ENCODE results near the gene PAK6. TPM values are rescaled to one million over a fixed set of nuclear protein-coding genes. Genes with fewer than 3 reads are reported as not detected.

The PAK6 gene
- total and polyA plus RNA-seq, 5 donors = 9.2 to 22.6 (median 16.5) TPM

DNA sequence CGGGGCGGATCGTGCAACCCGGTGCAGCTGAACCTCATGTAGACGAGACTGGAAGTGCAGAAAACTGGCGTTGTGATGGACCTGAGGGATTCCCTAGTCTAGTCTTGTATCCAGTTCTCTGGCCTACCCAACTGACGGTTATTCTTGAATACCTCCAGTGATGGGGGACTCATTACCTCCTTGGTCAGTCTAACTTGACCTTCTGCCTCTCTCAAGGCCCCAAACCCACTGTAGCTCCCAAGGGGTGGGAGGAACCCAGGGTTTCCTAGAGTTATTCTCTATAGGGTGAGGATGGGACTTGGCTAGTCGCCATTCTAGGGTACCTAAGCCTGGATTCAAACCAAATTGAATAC, 11.4 kb downstream of the PAK6 start:
- DNase-seq = no peak
- ATAC-seq = no peak

GRCh38 chr15:40250771-40251483, 12.1 kb downstream of the PAK6 start:
- WGBS = 72% methylated on average over 13 of the region's 13 CpGs
- H3K4me1 ChIP-seq (ENCODE audit: control insufficient read depth, insufficient read depth, low read length) = peaks cover 8% of the 10 kb centered on the region
- no peaks in the 10 kb centered on the region for H3K9me3 ChIP-seq (ENCODE audit: control insufficient read depth, low read length)
- intact Hi-C loops (cut with DNase I) = no loop called here
- H3K27me3 ChIP-seq (ENCODE audit: control insufficient read depth, insufficient read depth) = no peaks in the 10 kb centered on the region
- DNase-seq (peak in 1 of 3 donors; percentile 37), ATAC-seq (no peak)
- H3K27ac ChIP-seq (ENCODE audit: low read length) = peak overlapping the region; percentile 81
- H3K4me3 ChIP-seq (ENCODE audit: low read length) = no peak overlapping the region

More for the DNA sequence above, 11.4 kb downstream of the PAK6 start:
- Histone ChIP-seq H3K27ac (ENCODE audit: low read length) (peak overlapping the region; percentile 10), H3K9me3 (ENCODE audit: control insufficient read depth, low read length) (no peaks in the 10 kb centered on the region), H3K27me3 (ENCODE audit: control insufficient read depth, insufficient read depth) (no peaks in the 10 kb centered on the region), H3K4me3 (ENCODE audit: low read length) (no peak overlapping the region), H3K4me1 (ENCODE audit: control insufficient read depth, insufficient read depth, low read length) (peaks cover 8% of the 10 kb centered on the region)
- intact Hi-C loops (cut with DNase I) = no loop called here
- 92% methylated on average over 8 of the region's 8 CpGs for WGBS

GRCh38 chr15:40251486-40252140, 12.8 kb downstream of the PAK6 start:
- Histone ChIP-seq H3K27ac (ENCODE audit: low read length) (peak overlapping the region; percentile 81), H3K4me1 (ENCODE audit: control insufficient read depth, insufficient read depth, low read length) (peaks cover 8% of the 10 kb centered on the region), H3K9me3 (ENCODE audit: control insufficient read depth, low read length) (no peaks in the 10 kb centered on the region), H3K27me3 (ENCODE audit: control insufficient read depth, insufficient read depth) (no peaks in the 10 kb centered on the region), H3K4me3 (ENCODE audit: low read length) (no peak overlapping the region)
- peak in 1 of 2 donors; percentile 47 for ATAC-seq
- intact Hi-C loops (cut with DNase I) = no loop called here
- WGBS = 77% methylated on average over 10 of the region's 10 CpGs
- peak in 2 of 3 donors; percentile 74 to 76 for DNase-seq

- WGBS = 44% methylated on average over 27 of the region's 27 CpGs
- peak in 1 of 3 donors; percentile 69 for DNase-seq
- Histone ChIP-seq H3K27ac (ENCODE audit: low read length) (peak overlapping the region; percentile 51), H3K27me3 (ENCODE audit: control insufficient read depth, insufficient read depth) (no peaks in the 10 kb centered on the region), H3K4me3 (ENCODE audit: low read length) (peak overlapping the region; percentile 50), H3K9me3 (ENCODE audit: control insufficient read depth, low read length) (no peaks in the 10 kb centered on the region), H3K4me1 (ENCODE audit: control insufficient read depth, insufficient read depth, low read length) (peaks cover 8% of the 10 kb centered on the region)
- intact Hi-C loops (cut with DNase I) = no loop called here
- peak; percentile 5 to 7 for ATAC-seq
These were observed 13.2 kb downstream of the PAK6 start for GRCh38 chr15:40252141-40252437.

DNA sequence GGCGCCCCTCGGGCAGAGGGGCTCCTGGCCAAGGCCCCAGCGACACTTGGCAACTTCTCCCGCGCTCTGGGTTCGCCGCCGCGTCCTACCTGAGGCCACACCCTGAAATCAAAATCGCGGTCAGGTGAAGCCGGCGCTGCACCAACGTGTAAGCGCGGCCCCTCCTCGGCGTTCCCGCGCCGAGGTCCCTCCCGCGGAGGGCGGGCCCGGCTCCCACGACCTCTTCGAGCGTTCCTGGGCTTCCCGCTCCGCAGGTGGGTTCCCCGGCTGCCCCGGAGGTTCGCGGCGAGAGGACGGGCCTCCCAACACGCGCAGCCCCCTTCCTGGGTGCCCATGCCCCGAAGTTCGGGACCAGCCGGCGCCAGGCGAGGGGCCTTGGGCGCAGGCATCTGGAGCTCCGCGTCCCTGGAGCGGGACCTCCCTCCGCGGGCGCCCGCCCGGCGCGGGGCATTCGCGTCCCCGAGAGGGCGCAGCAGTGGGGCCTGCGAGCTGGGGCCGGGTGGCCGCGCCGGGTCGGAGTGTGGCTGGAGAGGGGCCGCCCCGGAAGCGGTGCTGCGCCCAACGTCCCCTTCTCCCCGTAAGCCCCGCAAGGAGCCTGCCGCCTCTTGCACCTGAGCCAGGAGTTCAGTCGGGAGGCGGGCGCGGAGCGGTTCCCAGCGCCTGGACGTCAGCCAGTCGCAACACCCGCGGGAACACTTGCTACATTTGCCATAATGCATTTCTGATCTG, 13.7 kb downstream of the PAK6 start:
- no peaks in the 10 kb centered on the region for H3K9me3 ChIP-seq (ENCODE audit: control insufficient read depth, low read length)
- ATAC-seq (peak; percentile 49), DNase-seq (peak; percentile 41 to 78 (median 69))
- intact Hi-C loops (cut with DNase I) = no loop called here
- WGBS = 3% methylated on average over 82 of the region's 82 CpGs
- peak overlapping the region; percentile 50 for H3K4me3 ChIP-seq (ENCODE audit: low read length)
- H3K27me3 ChIP-seq (ENCODE audit: control insufficient read depth, insufficient read depth) = no peaks in the 10 kb centered on the region
- H3K4me1 ChIP-seq (ENCODE audit: control insufficient read depth, insufficient read depth, low read length) = peaks cover 8% of the 10 kb centered on the region
- peak overlapping the region; percentile 51 for H3K27ac ChIP-seq (ENCODE audit: low read length)

DNA sequence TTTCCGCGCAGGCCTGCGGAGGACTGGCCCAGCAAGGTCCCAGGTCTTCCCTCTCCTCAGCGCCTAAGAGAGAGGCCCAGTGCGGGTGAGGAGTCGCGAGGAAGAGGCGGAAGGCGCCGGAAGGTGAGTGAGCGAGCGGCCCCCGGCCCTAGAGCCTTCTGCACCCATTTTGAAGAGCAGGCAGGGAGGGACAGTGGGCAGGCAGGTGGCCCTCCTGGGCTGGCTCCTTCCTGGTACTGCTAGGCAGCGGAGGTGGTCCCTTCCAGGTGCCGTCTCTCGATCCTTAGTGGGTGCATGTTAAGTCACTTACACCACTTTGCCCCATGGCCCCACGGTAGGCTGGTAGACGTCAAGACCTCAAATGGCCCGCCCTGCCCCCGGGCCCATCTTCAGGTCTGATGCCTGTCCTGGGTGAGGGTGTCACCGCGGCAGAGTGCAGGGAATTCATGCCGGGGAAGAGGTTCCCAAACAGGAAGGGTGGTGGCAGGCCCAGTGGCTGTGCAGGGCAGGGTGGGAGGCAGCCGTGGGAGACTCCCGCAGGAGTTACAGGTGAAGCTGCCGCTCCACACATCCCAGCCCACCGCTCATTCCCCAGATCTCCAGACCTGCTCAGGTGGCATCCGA, 14.4 kb downstream of the PAK6 start:
- H3K4me3 ChIP-seq (ENCODE audit: low read length) = peak overlapping the region; percentile 50
- peak in 1 of 2 donors; percentile 24 for ATAC-seq
- no peaks in the 10 kb centered on the region for H3K27me3 ChIP-seq (ENCODE audit: control insufficient read depth, insufficient read depth)
- intact Hi-C loops (cut with DNase I) = no loop called here
- no peaks in the 10 kb centered on the region for H3K9me3 ChIP-seq (ENCODE audit: control insufficient read depth, low read length)
- peaks cover 8% of the 10 kb centered on the region for H3K4me1 ChIP-seq (ENCODE audit: control insufficient read depth, insufficient read depth, low read length)
- 39% methylated on average over 28 of the region's 28 CpGs for WGBS
- H3K27ac ChIP-seq (ENCODE audit: low read length) = no peak overlapping the region
- DNase-seq = peak in 2 of 3 donors; percentile 4 to 35

- Histone ChIP-seq H3K4me3 (ENCODE audit: low read length) (no peak overlapping the region), H3K9me3 (ENCODE audit: control insufficient read depth, low read length) (no peaks in the 10 kb centered on the region), H3K4me1 (ENCODE audit: control insufficient read depth, insufficient read depth, low read length) (peaks cover 8% of the 10 kb centered on the region), H3K27ac (ENCODE audit: low read length) (no peak overlapping the region), H3K27me3 (ENCODE audit: control insufficient read depth, insufficient read depth) (no peaks in the 10 kb centered on the region)
- ATAC-seq = no peak
- WGBS = 93% methylated on average over 3 of the region's 3 CpGs
- intact Hi-C loops (cut with DNase I) = no loop called here
- no peak for DNase-seq
These were observed 15.6 kb downstream of the PAK6 start for GRCh38 chr15:40254452-40254851.

DNA sequence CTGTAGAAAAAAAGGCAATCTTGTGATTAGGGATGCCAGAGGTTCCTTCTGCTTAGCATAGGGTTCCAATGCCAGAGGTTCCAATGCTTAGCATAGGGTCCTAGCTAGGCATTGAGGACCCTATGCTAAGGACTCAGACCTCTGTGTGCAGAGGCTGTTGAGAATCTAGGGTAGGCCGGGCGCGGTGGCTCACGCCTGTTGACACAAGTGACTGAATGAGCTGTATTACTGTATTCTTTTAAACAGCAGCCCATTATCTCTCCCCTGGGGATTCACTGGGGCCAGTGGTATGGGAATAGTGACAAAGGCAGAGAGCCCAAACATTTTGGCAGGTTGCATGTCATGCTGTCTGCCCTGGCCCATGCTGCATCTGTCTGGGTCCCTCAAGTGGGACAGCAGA, 16.2 kb downstream of the PAK6 start:
- no peak overlapping the region for H3K4me3 ChIP-seq (ENCODE audit: low read length)
- no peak overlapping the region for H3K27ac ChIP-seq (ENCODE audit: low read length)
- no peaks in the 10 kb centered on the region for H3K27me3 ChIP-seq (ENCODE audit: control insufficient read depth, insufficient read depth)
- no peaks in the 10 kb centered on the region for H3K9me3 ChIP-seq (ENCODE audit: control insufficient read depth, low read length)
- intact Hi-C loops (cut with DNase I) = no loop called here
- ATAC-seq = no peak
- 71% methylated on average over 4 of the region's 4 CpGs for WGBS
- peaks cover 6% of the 10 kb centered on the region for H3K4me1 ChIP-seq (ENCODE audit: control insufficient read depth, insufficient read depth, low read length)
- peak in 1 of 3 donors; percentile 16 for DNase-seq

DNA sequence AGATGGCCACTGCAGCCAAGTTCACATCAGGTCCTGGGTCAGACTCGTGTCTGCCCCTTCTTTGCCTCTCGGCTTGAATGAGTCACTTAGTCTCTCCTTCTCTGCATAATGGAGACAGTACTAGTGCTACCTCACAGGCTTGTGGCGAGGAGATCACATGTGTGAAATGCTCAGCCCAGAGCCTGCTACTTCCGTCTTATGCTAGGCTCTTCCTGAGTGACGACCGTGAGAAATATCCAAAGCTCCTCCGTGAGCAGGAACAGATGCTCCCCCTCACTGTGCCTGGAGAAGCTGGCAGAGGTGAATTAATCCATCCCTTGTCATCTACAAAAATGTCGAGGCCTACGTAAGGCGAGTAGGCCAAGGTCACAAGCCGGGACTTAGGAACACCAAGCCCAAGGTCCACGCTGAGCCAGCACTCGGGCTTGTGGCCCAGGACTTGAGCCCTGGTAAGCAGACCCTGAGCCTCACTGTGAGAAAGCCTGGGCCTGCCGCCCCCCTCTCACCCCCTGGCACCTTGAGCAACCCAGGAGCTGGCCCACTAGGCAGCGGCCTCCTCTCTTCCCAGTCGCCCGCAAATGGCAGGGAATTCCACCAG, 17.9 kb downstream of the PAK6 start:
- Histone ChIP-seq H3K27ac (ENCODE audit: low read length) (no peak overlapping the region), H3K9me3 (ENCODE audit: control insufficient read depth, low read length) (no peaks in the 10 kb centered on the region), H3K4me1 (ENCODE audit: control insufficient read depth, insufficient read depth, low read length) (peaks cover 6% of the 10 kb centered on the region), H3K27me3 (ENCODE audit: control insufficient read depth, insufficient read depth) (no peaks in the 10 kb centered on the region), H3K4me3 (ENCODE audit: low read length) (no peak overlapping the region)
- ATAC-seq = no peak
- peak in 1 of 3 donors; percentile 31 for DNase-seq
- intact Hi-C loops (cut with DNase I) = no loop called here
- WGBS = 89% methylated on average over 17 of the region's 17 CpGs

DNA sequence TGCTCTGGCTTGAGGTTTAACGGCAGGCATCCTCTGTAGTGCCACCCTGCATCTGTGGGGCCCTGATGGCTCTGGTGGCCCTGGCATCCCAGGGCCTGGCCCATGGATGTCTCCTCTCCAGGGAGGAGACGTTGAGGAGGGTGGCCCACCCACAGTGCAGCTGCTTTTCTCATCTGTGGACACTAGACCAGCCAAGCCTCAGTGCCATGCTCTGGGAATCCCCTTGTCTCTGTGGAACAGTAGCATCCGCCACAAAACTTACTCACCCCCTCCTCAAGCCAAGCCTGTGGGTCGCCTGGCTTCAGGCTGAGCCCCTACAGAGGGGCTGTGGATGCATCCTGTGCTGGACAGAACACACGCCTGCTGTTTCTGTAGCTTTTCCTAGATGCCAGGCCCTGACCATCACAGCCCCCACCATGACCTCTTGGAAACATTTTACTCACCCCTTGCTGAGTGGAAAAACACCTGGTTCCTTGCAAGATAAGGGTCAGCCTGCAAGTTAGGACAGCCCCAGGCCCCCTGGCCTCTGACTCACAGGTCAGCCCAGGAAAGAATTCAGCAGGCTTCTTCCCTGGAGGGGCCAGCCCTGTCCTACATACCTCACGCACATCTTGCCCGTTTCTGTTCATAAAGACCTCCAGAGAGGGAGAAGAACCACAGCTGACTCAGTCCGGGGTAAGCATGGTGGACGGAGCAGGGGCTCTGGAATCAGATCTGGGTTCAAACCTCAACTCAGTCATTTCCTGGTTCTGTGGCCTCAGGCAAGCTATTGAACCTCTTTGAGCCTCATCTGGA, 19.0 kb downstream of the PAK6 start:
- ATAC-seq (no peak), DNase-seq (peak in 1 of 3 donors; percentile 21)
- Histone ChIP-seq H3K4me3 (ENCODE audit: low read length) (no peak overlapping the region), H3K27me3 (ENCODE audit: control insufficient read depth, insufficient read depth) (no peaks in the 10 kb centered on the region), H3K9me3 (ENCODE audit: control insufficient read depth, low read length) (no peaks in the 10 kb centered on the region), H3K4me1 (ENCODE audit: control insufficient read depth, insufficient read depth, low read length) (peaks cover 6% of the 10 kb centered on the region), H3K27ac (ENCODE audit: low read length) (no peak overlapping the region)
- WGBS = 73% methylated on average over 9 of the region's 9 CpGs
- intact Hi-C loops (cut with DNase I) = no loop called here

All from right cardiac atrium (tissue), 5 donors.